Stimulated activated CD8-positive, alpha-beta memory T cell treated with anti-CD3 and anti-CD28 coated beads, Interleukin-4, amount 100 ng/mL, for 1 hour (primary cell): ENCODE results near the gene JAKMIP1.

Source experiments
- DNase-seq, 2 donors: peaks; one replicate each; pipeline ENCODE4 v3.0.0-alpha.2; 2020; ENCODE audit warnings: low read depth in 2 of 2, low spot score in 1 of 2

The JAKMIP1 gene

DNA sequence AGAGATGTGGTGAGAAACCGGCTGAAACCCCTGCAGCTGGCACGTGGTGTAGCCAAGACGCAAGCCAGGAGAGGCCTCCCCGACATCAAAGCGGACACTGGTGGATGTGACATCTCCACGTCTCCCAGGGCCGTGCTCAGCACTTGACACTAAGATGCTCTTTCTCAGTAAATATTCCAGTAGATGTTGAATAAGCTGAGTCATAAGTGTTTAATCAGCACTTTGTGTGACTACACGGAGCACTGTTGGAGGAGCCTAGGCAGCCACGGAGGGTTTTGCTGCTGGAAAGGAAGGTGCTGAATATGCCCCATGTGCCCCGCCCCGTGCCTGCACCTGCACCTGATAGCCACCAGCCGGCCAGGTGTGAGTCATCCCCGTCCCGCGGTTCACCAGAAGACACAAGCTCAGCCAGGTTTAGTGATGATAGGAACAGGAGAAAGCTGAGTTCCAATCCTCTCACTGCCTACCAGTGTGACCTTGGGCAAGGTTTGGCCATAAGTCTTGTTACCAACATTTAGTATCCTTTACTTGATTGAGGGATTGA is 153.1 kb downstream of the JAKMIP1 start:
- no peak for DNase-seq

DNA sequence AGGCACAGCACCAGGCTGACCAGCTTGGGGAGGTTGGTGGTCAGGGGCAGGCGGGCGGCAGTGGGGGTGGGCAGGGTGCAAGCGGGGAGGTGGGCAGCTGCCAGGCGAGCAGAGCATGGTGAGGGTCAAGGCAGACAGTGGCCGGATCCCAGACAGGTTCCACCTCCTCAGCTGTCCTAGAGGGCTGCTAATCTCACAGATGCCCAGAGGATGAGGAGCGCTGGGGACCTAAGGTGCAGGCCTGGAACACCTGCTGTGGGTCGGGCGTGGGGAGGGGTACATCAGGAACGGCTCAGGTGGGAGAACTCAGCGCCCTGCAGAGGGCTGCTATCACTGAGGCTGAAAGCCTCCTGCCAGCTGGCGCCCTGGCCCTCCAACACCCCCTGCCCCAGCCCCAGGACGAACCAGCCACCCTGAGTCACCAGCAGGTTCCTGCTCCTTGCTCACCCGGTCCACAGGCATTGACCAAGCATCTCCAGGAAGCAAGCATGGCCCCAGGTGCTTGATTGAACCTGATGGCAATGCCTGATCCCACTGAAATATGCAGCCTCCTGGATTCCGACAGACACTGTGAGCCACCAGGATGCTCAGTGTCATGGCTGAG is 153.7 kb downstream of the JAKMIP1 start:
- DNase-seq: no peak

DNA sequence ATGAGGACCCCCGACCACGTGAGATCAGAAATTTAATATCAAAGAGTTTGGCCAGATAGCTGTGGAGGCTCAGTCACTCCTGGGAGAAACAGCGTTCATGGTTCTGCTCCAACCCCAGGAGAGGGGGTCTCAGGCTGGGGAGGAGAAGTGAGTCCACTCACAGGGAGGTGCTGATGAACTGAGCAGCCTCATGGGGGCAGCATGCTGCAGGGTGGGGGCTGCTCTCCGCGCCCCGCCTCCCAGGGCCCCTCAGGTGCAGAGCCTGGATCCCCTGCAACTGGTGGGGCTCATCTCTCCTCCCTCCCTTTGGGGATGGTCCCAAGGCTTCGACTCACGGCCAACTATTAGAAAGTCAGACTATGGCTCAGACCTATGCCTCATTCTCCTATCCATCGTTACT is 155.5 kb downstream of the JAKMIP1 start:
- DNase-seq: no peak

DNA sequence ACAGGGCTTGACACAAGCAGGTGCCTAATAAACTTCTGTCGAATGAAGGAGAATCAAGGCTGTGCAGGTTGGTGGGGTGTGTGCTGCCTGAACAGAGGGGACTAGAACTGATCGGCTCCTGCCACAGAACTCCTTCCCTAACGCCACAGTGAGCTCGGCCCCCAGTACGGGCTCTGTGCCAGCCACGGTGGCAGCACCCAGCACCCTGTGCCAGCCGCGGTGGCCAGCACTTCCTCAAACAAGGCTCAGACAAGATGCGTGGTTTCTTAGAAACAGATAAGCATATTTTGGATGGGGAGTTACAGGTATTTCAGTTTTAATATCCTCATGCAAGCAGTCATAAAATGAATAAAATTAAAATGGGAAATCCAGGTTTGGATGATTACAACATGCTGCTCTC is 156.1 kb downstream of the JAKMIP1 start:
- no peak for DNase-seq

DNA sequence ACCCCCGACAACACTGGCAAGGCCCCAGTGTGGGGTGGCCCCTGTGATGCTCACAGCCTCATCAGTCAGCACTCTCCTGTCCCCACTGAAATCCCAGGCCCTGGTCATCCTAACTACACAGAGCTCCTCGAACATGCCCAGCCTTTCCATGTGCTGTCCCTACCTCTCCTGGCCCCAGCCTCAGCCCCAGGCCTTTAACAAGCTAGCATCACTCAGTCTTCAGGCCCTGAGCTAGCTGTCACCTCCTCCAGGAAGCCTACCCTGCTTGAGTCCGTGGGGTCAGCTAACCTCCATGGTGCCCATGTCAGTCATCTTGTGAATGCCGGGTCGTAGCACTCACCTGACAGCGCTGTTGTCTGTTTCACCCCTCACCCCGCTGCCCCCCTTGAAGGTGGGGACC is 156.5 kb downstream of the JAKMIP1 start:
- no peak for DNase-seq

DNA sequence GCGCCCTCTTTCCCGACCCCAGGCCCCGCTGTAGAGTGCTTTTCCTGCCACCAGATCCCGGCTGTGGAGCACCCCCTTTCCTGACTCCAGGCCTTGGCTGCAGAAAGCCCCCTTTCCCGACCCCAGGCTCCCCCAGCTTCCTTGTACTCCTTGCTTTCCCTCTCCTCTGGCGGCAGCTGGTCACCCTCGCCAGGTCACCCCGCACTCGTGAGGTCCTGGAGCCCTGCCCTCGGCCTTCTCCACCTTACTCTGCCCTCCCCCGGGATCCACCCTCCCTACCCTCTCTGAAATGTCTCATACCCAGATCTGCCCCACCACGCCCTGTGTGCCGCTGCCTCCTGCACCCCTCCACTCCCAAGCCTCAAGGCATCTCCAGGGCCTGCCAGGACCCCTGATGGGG is 157.2 kb downstream of the JAKMIP1 start:
- no peak for DNase-seq

DNA sequence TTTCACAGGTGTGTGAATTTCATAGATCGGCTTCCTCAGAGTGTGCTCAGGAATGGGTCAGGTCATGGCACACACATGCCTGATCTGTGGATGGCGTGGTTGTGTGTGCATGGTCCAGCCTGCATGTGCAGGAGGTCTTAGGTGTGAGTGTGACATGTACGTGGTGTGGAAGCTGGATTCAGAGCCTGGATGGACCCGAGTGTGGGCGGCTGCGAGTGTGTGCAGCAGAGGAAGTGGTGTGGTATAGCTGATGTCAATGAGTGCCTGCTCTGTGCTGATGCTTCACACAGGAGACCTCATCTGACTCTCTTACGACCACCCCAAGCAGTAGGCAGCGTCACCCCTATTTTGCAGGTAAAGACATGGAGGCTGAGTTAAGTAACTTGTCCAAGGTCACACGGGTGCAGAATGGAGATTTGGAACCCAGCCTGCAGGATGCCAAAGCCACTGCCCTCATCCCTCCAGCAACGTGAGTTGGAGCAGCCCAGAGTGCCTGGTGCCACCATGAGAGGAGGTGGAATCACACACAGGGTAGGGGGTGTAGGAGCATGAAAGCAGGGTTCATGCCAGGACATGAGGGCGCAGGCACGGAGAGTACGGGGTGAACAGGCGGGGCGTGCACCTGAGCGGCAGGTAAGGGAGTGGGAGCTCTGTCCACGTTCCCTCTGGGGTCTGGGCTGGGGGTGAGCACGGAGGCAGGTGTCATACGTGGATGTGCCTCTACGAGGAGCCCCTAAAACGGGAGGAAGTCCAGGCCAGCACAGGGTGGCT is 157.9 kb downstream of the JAKMIP1 start:
- DNase-seq: no peak

DNA sequence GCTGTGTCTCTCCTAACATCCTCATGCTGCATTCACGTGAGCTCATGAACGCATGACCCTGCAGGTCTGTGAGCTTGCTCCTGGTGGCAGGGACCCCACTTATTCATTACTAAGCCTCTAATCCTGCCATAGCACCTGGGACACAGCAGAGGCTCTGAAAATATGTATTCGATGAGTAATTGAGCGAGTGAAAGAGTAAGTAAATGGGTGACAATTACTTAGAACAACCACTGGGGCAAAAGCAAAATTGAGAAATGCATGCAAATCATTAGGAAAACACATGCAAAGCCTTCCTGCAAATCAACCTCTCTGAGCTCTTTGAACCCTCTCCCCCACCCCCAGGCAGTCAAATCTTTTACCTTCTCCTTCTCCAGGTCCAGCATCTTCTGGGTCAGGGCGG is 158.5 kb downstream of the JAKMIP1 start:
- DNase-seq: no peak

DNA sequence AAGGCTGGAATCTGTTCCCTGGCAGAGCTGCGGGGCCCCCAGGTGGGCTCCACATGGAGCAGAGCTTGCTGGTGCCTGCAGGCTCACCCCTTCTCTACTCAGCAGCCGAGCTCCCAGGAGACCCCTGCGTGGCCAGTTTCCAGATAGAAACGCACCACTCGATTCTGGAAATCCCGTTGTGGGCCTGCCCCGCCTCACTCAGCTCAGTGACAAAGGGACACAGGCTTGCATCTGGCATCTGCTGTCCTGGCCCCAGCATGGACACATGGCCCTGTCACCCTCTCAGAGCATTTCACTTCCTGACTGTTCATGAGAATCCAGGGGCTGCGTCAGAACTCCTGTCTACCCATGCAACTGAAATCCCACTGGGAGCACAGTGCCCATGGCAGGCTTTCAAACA is 161.6 kb downstream of the JAKMIP1 start:
- no peak for DNase-seq

DNA sequence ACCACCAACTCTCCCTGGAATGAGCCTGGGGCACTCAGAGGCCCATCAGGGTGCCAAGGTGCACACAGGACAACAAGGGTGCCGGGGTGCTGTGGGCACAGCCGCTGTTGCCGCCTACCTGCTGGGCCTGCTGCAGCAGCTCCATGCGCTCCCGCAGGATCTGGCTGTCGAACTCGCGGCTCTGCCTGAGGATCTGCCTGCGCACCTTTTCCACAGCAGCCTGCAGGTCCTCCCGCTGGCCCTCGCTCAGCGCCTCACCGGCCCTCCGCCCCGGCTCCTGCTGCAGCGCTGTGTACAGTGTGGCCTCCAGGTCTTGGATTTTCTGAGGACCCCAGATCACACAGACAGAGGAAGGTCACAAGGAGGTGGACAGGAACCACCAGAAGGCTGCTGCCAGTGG is 164.6 kb downstream of the JAKMIP1 start:
- no peak for DNase-seq

DNA sequence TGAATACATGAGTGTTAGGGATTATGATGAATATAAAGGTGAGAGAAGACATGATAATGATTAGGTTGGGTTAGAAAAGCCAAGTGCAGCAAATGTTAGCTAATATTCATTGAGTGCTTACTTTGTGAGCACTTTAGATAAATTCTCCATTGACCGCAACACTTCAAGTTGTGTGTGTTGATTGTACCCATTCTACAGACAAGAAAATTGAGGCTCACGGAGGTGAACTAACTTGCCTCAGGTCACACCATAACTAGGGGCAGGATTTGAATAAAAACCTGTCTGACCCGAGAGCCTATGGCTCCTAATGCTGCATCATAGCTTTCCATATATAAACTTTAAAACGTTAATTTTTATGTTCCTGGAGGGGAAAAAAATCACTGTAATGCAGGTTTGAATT is 167.0 kb downstream of the JAKMIP1 start:
- DNase-seq: no peak

DNA sequence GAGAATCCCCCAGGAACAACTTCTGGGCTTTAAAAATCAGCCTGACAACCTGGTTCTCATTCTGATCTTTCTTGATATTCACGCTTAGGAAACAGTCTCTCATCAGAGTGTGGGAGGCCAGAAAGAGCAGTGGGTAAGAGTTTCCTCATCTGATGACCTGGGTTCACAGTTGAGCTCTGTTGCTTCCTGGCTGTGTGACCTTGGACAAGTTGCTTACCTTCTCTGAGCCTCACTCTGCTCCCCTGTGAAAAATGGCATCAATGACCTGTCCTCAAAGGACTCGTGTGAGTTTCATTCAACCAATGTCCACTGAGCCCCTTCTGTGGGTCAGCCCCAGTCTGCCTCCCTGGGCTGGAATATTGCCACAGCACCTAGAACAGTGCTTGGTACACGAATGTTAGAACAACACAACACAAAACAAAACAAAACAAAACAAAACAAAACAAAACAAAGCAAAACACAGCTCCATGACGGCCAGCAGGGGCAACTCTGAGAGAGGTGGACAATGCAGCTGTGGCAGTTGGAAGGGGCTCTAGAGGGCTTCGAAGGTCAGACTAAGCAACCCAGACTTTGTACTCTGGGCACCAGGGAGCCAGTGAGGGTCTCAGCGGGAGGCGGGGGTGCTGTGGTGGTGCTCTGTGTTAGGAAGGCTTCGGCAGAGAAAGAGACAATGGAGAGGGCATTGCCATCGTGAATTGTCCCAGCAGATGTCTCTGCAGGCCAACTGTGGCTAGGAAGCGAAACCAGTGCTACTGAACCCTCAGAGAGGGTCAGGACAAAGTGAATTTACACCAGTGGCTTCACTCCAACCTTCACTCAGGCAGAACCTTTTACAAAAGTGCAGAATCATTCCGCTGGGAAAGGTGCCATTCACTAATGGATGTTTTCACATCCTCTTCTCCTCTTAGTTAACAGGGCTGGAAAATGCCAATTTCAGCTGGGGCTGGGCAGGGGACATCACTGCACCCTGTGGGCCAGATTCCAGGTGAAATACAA is 167.8 kb downstream of the JAKMIP1 start:
- no peak for DNase-seq

DNA sequence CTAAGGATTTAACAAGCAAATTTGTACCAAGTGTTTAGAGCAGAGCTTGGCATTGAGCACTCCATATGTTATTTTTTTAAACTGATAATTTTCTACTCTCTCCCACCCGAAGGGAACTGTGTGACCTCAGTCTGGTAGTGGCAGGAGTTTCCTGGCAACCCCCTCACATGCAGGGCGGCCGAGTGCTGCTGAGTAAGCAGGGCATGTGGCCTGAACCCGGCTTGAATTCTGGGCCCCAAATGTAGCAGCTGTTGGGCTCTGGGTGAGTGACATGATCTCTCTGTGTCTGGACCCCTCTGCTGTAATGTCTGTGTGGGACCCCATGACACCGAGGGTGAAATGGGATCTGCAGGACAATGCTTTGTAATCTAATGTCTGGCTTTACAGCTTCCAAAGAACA is 168.5 kb downstream of the JAKMIP1 start:
- no peak for DNase-seq

DNA sequence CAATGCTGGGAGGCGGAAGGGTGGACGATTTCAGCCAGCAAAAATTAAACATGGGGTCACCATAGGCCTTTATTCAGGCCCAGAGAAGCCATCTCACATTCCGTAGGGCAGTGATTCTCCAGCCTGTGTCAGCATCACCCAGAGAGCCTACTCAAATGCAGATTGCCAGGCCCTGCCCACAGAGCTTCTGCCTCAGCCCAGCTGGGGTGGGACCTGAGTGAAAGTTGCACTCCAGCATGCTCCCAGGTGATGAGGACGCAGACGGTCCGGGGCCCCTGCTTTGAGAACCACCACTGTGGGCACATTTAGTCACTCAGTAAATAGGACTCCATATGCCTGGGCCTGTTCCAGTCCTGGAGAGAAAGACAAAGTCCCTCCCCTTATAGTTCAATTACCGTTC is 169.7 kb downstream of the JAKMIP1 start:
- DNase-seq: no peak

DNA sequence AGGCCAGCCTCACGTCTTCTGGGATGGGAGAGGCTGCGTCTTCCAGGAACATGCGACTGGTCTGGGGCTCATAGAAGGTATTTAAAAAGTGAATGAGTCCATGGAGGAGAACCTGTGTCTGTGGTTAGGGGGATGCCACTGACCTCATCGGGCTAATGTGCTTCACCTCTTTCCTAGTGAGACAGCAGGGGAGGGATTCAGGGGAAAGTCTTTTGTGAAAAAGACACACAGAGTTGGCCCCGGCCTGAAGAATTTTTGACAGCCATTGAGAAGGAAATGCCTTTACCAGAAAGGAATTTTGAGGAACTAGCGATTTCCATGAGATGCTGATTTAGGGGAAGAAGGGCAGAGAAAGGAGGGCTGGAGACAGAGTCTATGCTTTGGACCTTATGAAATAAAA is 171.1 kb downstream of the JAKMIP1 start:
- no peak for DNase-seq

DNA sequence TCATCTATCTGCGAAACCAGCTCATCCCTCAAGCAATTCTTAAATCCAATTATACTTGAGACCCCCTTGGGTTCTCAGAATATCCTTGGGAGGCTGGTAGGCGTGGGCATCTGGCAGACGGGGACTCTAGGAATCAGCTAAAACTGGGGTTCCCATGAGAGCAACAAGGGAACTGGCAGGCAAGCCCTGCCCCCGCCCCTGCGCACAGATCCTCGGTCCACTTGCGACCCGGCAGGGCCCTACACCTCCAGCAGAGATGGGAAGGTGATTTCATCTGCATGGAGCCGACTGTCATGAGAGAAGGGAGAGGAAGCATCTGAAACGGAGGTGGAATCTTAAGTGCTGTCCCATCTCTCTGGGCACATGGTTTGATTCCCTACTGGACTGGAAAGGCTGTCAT is 172.2 kb downstream of the JAKMIP1 start:
- DNase-seq: no peak

DNA sequence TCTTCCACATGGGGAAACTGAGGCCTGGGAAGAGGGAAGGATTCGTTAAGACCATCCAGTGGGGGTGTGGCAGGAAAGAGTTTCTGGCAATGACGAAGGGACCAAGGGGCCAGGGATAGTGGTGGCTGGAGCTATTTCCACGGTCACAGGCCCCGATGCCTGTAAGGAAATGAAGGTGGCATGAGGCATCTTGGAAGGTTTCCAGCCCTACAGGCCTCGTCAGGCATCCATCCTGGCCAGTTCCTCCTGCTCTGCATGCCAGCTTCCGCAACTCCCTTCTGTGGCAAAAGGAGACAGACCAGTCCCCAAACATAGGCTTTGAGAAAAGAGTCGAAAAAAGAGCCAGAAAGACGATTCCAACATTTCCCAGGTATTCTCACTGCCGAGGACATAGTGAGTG is 173.0 kb downstream of the JAKMIP1 start:
- DNase-seq: no peak

DNA sequence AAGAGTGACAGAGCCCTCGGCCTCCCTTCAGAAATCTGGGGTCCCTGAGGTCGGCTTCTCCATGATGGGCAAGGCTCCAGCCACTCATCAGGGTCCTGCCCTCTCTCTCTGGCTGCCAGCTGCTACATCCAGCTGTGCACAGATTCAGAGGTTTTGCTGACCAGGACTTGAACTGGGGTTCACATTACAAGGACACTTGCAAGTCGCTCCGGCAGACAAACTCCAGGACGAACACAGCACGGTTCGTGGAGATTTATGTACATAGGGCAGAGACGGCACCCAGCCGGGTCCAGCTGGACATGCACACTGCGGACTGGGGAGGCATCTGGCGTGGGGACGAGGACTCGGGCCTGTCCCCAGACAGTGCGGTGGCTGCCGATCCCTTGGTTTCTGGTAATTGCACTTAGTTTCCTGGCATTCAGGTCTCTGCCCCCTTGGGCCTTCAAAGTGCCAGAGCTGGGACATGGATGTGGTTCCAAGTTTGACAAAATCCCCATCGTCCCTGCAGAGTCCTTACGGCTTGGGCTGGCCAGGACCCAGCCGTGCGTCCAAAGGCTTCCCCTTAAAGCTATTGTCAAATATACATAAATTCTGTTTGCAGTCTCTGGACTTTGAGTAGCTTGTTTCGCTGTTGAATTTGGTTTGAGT is 175.9 kb downstream of the JAKMIP1 start:
- DNase-seq: no peak

DNA sequence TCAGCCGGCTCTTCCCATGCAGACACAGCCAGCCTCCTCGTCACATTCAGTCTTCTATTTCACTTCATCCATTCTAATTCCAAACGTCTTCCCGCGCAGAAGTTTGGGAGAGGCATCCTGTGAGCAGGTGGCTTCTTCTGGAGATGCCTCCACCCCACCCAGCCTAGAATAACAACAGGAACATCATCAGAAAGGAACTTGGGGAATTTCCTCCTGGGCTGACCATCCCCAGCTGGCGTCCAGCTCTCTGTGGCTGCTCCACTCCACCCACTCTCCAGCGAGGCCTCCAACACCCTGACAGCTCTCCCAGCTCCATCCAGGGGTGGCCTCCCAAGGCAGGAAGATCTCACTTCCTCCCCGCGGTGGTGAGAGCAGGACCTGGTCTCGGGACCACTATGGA is 176.6 kb downstream of the JAKMIP1 start:
- no peak for DNase-seq

DNA sequence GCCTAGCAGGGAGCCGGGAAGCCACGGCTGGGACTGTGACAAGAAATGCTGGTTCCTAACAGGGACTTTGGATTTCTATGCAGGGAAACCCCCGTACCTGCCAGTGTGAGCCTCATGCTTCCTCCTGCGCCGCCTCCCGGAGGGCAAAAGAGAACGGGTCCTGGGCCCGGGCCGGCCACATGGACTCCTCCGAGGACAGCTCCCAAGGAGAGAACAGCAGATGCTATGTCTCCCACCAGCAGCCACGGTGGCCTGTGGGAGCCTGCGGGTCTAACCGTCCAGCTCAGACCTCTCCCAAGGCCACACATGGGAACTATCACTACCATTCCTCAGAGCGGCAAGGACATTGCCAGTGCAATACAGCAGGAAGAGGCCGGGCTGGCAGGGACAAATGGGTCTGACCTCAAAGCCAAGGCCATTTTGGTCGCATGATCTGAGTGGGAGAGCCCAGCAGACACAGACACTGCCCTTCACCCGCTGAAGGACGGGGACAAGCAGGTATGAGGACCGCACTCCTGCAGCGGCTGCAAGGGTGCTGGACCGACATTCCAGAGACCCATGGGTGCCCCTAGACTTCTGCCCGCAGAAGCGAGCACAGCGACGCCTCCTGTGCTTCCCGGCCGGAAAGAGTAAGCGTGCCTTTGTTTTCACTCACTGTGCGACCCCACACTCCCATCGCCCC is 177.6 kb downstream of the JAKMIP1 start:
- no peak for DNase-seq
